Measurements from ENCODE around the gene ADAMTS16.

The ADAMTS16 gene

GRCh38 chr5:5320062-5320805 is 180.1 kb downstream of the ADAMTS16 start:
- no peak for DNase-seq

- DNase-seq = no peak
These were observed 181.0 kb downstream of the ADAMTS16 start for GRCh38 chr5:5321137-5321536.

- DNase-seq = no peak
These were observed 183.4 kb downstream of the ADAMTS16 start for GRCh38 chr5:5323551-5323950.

- DNase-seq = no peak
These were observed 186.1 kb downstream of the ADAMTS16 start for GRCh38 chr5:5326115-5326758.

GRCh38 chr5:5327126-5327525 is 187.0 kb downstream of the ADAMTS16 start:
- no peak for DNase-seq

- DNase-seq = no peak
These were observed 190.8 kb downstream of the ADAMTS16 start for GRCh38 chr5:5330728-5331452.

GRCh38 chr5:5331848-5332247 is 191.7 kb downstream of the ADAMTS16 start:
- DNase-seq = no peak

- no peak for DNase-seq
These were observed 192.2 kb downstream of the ADAMTS16 start for GRCh38 chr5:5332287-5332686.

- no peak for DNase-seq
These were observed 195.0 kb downstream of the ADAMTS16 start for GRCh38 chr5:5335107-5335506.

- DNase-seq = no peak
These were observed 195.7 kb downstream of the ADAMTS16 start for GRCh38 chr5:5335700-5336264.

GRCh38 chr5:5339257-5339656 is 199.1 kb downstream of the ADAMTS16 start:
- DNase-seq = no peak

- no peak for DNase-seq
These were observed 200.1 kb downstream of the ADAMTS16 start for GRCh38 chr5:5340206-5340729.

- no peak for DNase-seq
These were observed 201.6 kb downstream of the ADAMTS16 start for GRCh38 chr5:5341531-5342292.

- no peak for DNase-seq
These were observed 202.7 kb downstream of the ADAMTS16 start for GRCh38 chr5:5342784-5343183.

- DNase-seq = no peak
These were observed 203.4 kb downstream of the ADAMTS16 start for GRCh38 chr5:5343568-5343967.

- no peak for DNase-seq
These were observed 204.0 kb downstream of the ADAMTS16 start for GRCh38 chr5:5344051-5344571.

- DNase-seq = no peak
These were observed 204.5 kb downstream of the ADAMTS16 start for GRCh38 chr5:5344606-5345005.

- DNase-seq = no peak
These were observed 207.3 kb downstream of the ADAMTS16 start for GRCh38 chr5:5347442-5347841.

- DNase-seq = no peak
These were observed 208.0 kb downstream of the ADAMTS16 start for GRCh38 chr5:5348135-5348534.

- DNase-seq = no peak
These were observed 208.4 kb downstream of the ADAMTS16 start for GRCh38 chr5:5348576-5348975.

- DNase-seq = no peak
These were observed 210.0 kb downstream of the ADAMTS16 start for GRCh38 chr5:5350101-5350500.

GRCh38 chr5:5351288-5351979 is 211.3 kb downstream of the ADAMTS16 start:
- DNase-seq = no peak
